Liver (tissue), 9 donors: ENCODE results near the gene F11. TPM values are rescaled to one million over a fixed set of nuclear protein-coding genes. Genes with fewer than 3 reads are reported as not detected.
"Not testable (repeated sequence)": the region's sequence is repeated elsewhere in the genome, so short reads cannot be mapped to it uniquely, and the experiment has no call there.

ENCODE experiments used
- DNase-seq: peaks from one replicate; pipeline ENCODE4 v3.0.0-alpha.2; 2017; ENCODE audit warnings: low spot score
- H3K27ac ChIP-seq, 2 donors: one replicate each; pipeline ENCODE4 v1.7.0; 2013; ENCODE audit warnings: inconsistent platforms in 2 of 2, low read length in 2 of 2, control low read depth in 1 of 2, low read depth in 1 of 2, mild to moderate bottlenecking in 1 of 2
- H3K27me3 ChIP-seq, 4 donors: one replicate each; pipeline versions ENCODE4 v1.6.1 to v1.7.0; 2013; ENCODE audit warnings: low read length in 3 of 4, inconsistent platforms in 1 of 4, mild to moderate bottlenecking in 1 of 4, moderate library complexity in 1 of 4; ENCODE audit not compliant: control insufficient read depth in 4 of 4, insufficient read depth in 4 of 4
- H3K36me3 ChIP-seq, 4 donors: one replicate each; pipeline versions ENCODE4 v1.6.1 to v1.7.0; 2013; ENCODE audit warnings: low read length in 3 of 4, mild to moderate bottlenecking in 3 of 4, low read depth in 1 of 4, moderate library complexity in 1 of 4; ENCODE audit not compliant: control insufficient read depth in 4 of 4, insufficient read depth in 3 of 4
- H3K4me1 ChIP-seq, 4 donors: one replicate each; pipeline versions ENCODE4 v1.6.1 to v1.7.0; 2013; ENCODE audit warnings: low read length in 3 of 4, mild to moderate bottlenecking in 3 of 4, moderate library complexity in 1 of 4; ENCODE audit not compliant: control insufficient read depth in 4 of 4, insufficient read depth in 4 of 4
- H3K4me3 ChIP-seq, 3 donors: one replicate each; pipeline versions ENCODE4 v1.6.1 to v1.7.0; 2013; ENCODE audit warnings: low read length in 3 of 3, control low read depth in 1 of 3, low read depth in 1 of 3, mild to moderate bottlenecking in 1 of 3
- H3K9ac ChIP-seq, 2 donors: one replicate each; pipeline ENCODE4 v1.7.0; 2013; ENCODE audit warnings: low read length in 2 of 2, mild to moderate bottlenecking in 2 of 2, moderate library complexity in 2 of 2, control low read depth in 1 of 2, low read depth in 1 of 2
- H3K9me3 ChIP-seq, 4 donors: one replicate each; pipeline versions ENCODE4 v1.6.1 to v1.7.0; 2013; ENCODE audit warnings: low read length in 3 of 4; ENCODE audit not compliant: control insufficient read depth in 4 of 4
- ATF3 ChIP-seq: IDR thresholded peaks from 2 replicates; pipeline ENCODE4 v1.6.1; 2016; ENCODE audit warnings: antibody characterized with exemption
- EGR1 ChIP-seq, 2 donors: IDR thresholded peaks; 2 replicates each; pipeline ENCODE4 v1.6.1; 2016 to 2018; ENCODE audit warnings: antibody characterized with exemption in 2 of 2, low read depth in 2 of 2
- FOXA1 ChIP-seq: IDR thresholded peaks from 2 replicates; pipeline ENCODE4 v1.6.1; 2016; ENCODE audit warnings: antibody characterized with exemption
- FOXA2 ChIP-seq: IDR thresholded peaks from 2 replicates; pipeline ENCODE4 v1.6.1; 2016; ENCODE audit warnings: antibody characterized with exemption
- HNF4A ChIP-seq, 2 donors: conservative IDR thresholded peaks; 2 replicates each; pipeline ENCODE4 v1.6.1; 2016; ENCODE audit warnings: antibody characterized with exemption in 2 of 2, mild to moderate bottlenecking in 2 of 2
- HNF4G ChIP-seq: IDR thresholded peaks from 2 replicates; pipeline ENCODE4 v1.6.1; 2016; ENCODE audit warnings: antibody characterized with exemption
- JUND ChIP-seq, 2 donors: IDR thresholded peaks; 2 replicates each; pipeline ENCODE4 v1.6.1; 2016; ENCODE audit warnings: antibody characterized with exemption in 2 of 2
- NR2F2 ChIP-seq: IDR thresholded peaks from 2 replicates; pipeline ENCODE4 v1.6.1; 2016; ENCODE audit warnings: antibody characterized with exemption
- RAD21 ChIP-seq, 2 donors: IDR thresholded peaks; 2 replicates each; pipeline ENCODE4 v1.6.1; 2016; ENCODE audit warnings: antibody characterized with exemption in 2 of 2, mild to moderate bottlenecking in 2 of 2
- RXRA ChIP-seq, 2 donors: IDR thresholded peaks; 2 replicates each; pipeline ENCODE4 v1.6.1; 2017 to 2018; ENCODE audit warnings: antibody characterized with exemption in 2 of 2, mild to moderate bottlenecking in 1 of 2
- SP1 ChIP-seq: IDR thresholded peaks from 2 replicates; pipeline ENCODE4 v1.6.1; 2018; ENCODE audit warnings: antibody characterized with exemption, mild to moderate bottlenecking
- TAF1 ChIP-seq: conservative IDR thresholded peaks from 2 replicates; pipeline ENCODE4 v1.6.1; 2016; ENCODE audit warnings: antibody characterized with exemption, mild to moderate bottlenecking
- YY1 ChIP-seq: IDR thresholded peaks from 2 replicates; pipeline ENCODE4 v1.6.1; 2016; ENCODE audit warnings: antibody characterized with exemption, mild to moderate bottlenecking
- ZBTB33 ChIP-seq: IDR thresholded peaks from 2 replicates; pipeline ENCODE4 v1.6.1; 2016; ENCODE audit warnings: antibody characterized with exemption
- WGBS: extraction: QIAGEN DNeasy Blood & Tissue Kit; methylation state at CpG from one replicate; pipeline ENCODE4 v1.1.7; 2013; 5-methylcytosine and 5-hydroxymethylcytosine counted together
- polyA plus RNA-seq, 2 donors: library from polyadenylated mRNA; stranded (reverse) in 1 of 2; unstranded in 1 of 2; fragments of 200-250 nt in 1 of 2; fragments of >200 nt in 1 of 2; fragmentation: Nextera tagmentation in 1 of 2; extraction: Ambion mirVana in 1 of 2; gene quantifications; one replicate each; pipeline versions ENCODE4 v1.2.1 to v1.2.3, GENCODE V29; 2013 to 2015
- total RNA-seq, 2 donors: library from RNA; depleted of rRNA; stranded (reverse); fragments of >200 nt; gene quantifications; one replicate each; pipeline ENCODE4 v1.2.3, GENCODE V29; 2014
- TF ChIP-seq, protein P1 (sequence below): IDR thresholded peaks from 2 replicates; pipeline ENCODE4 v1.6.1; 2016; ENCODE audit warnings: antibody characterized with exemption, mild to moderate bottlenecking
- TF ChIP-seq, protein P2 (sequence below): IDR thresholded peaks from 2 replicates; pipeline ENCODE4 v1.6.1; 2016; ENCODE audit warnings: antibody characterized with exemption
- TF ChIP-seq, protein P3 (sequence below): fragments of 150-350 bp; IDR thresholded peaks from 2 replicates; pipeline ENCODE4 v1.5.1; 2017; ENCODE audit warnings: improper control_type of control experiment, low read depth, low read length; ENCODE audit not compliant: missing input control
- donor health status: healthy.
- donor health status: healthy.
- donor health status: healthy.
- donor health status: healthy.
- donor health status: healthy.

Gene F11
- total and polyA plus RNA-seq, 4 donors = 54.6 to 207 (median 115) TPM

- TF ChIP-seq RAD21 (IDR thresholded peaks at IDR 0.05) = no peak
- TF ChIP-seq, protein P1, sequence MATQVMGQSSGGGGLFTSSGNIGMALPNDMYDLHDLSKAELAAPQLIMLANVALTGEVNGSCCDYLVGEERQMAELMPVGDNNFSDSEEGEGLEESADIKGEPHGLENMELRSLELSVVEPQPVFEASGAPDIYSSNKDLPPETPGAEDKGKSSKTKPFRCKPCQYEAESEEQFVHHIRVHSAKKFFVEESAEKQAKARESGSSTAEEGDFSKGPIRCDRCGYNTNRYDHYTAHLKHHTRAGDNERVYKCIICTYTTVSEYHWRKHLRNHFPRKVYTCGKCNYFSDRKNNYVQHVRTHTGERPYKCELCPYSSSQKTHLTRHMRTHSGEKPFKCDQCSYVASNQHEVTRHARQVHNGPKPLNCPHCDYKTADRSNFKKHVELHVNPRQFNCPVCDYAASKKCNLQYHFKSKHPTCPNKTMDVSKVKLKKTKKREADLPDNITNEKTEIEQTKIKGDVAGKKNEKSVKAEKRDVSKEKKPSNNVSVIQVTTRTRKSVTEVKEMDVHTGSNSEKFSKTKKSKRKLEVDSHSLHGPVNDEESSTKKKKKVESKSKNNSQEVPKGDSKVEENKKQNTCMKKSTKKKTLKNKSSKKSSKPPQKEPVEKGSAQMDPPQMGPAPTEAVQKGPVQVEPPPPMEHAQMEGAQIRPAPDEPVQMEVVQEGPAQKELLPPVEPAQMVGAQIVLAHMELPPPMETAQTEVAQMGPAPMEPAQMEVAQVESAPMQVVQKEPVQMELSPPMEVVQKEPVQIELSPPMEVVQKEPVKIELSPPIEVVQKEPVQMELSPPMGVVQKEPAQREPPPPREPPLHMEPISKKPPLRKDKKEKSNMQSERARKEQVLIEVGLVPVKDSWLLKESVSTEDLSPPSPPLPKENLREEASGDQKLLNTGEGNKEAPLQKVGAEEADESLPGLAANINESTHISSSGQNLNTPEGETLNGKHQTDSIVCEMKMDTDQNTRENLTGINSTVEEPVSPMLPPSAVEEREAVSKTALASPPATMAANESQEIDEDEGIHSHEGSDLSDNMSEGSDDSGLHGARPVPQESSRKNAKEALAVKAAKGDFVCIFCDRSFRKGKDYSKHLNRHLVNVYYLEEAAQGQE = no peak
- no peak for TF ChIP-seq HNF4G
- TF ChIP-seq, protein P2, sequence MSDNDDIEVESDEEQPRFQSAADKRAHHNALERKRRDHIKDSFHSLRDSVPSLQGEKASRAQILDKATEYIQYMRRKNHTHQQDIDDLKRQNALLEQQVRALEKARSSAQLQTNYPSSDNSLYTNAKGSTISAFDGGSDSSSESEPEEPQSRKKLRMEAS = no peak
- TF ChIP-seq FOXA2 = no peak
- TF ChIP-seq SP1 = no peak
- no peak for TF ChIP-seq NR2F2
- no peak for TF ChIP-seq FOXA1
- TF ChIP-seq YY1 = no peak
- no peak overlapping the region for H3K9ac ChIP-seq
- WGBS = 88% methylated on average over 4 of the region's 4 CpGs
- H3K9me3 ChIP-seq = no peaks in the 10 kb centered on the region
- no peaks in the 10 kb centered on the region for H3K27me3 ChIP-seq
- H3K4me3 ChIP-seq = no peak overlapping the region
- no peak for DNase-seq
- H3K27ac ChIP-seq = no peak overlapping the region
- peaks cover 1 to 2% (median 2%) of the 10 kb centered on the region in 4 donors for H3K4me1 ChIP-seq
- peaks cover 7 to 26% (median 18%) of the 10 kb centered on the region in 4 donors for H3K36me3 ChIP-seq
These were observed 24.4 kb upstream of the F11 start for GRCh38 chr4:186241616-186242015.

GRCh38 chr4:186242031-186242430 is 24.0 kb upstream of the F11 start:
- not testable (repeated sequence) for H3K4me3 ChIP-seq, H3K9me3 ChIP-seq

GRCh38 chr4:186243331-186243730 is 22.7 kb upstream of the F11 start:
- Histone ChIP-seq H3K9ac (no peak overlapping the region), H3K27me3 (no peaks in the 10 kb centered on the region), H3K36me3 (peaks cover 2 to 19% (median 13%) of the 10 kb centered on the region in 4 donors), H3K27ac (no peak overlapping the region), H3K9me3 (no peaks in the 10 kb centered on the region), H3K4me3 (no peak overlapping the region), H3K4me1 (no peaks in the 10 kb centered on the region)
- no peak for DNase-seq
- 92% methylated on average over 2 of the region's 2 CpGs for WGBS
- TF ChIP-seq, protein P2 = no peak
- TF ChIP-seq TAF1 = no peak

More at GRCh38 chr4:186242031-186242430, 24.0 kb upstream of the F11 start:
- H3K27me3 ChIP-seq, H3K27ac ChIP-seq, DNase-seq, H3K9ac ChIP-seq, H3K4me1 ChIP-seq: not testable (repeated sequence)
- WGBS = 89% methylated on average over 10 of the region's 10 CpGs
- H3K36me3 ChIP-seq = peaks cover 7 to 26% (median 18%) of the 10 kb centered on the region in 4 donors

- TF ChIP-seq ZBTB33 = no peak
- no peak for TF ChIP-seq RAD21 (IDR thresholded peaks at IDR 0.05)
- no peak for TF ChIP-seq RXRA (IDR thresholded peaks at IDR 0.05)
- no peak for TF ChIP-seq ATF3
- TF ChIP-seq, protein P3, sequence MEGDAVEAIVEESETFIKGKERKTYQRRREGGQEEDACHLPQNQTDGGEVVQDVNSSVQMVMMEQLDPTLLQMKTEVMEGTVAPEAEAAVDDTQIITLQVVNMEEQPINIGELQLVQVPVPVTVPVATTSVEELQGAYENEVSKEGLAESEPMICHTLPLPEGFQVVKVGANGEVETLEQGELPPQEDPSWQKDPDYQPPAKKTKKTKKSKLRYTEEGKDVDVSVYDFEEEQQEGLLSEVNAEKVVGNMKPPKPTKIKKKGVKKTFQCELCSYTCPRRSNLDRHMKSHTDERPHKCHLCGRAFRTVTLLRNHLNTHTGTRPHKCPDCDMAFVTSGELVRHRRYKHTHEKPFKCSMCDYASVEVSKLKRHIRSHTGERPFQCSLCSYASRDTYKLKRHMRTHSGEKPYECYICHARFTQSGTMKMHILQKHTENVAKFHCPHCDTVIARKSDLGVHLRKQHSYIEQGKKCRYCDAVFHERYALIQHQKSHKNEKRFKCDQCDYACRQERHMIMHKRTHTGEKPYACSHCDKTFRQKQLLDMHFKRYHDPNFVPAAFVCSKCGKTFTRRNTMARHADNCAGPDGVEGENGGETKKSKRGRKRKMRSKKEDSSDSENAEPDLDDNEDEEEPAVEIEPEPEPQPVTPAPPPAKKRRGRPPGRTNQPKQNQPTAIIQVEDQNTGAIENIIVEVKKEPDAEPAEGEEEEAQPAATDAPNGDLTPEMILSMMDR = no peak
- no peak for TF ChIP-seq HNF4G
- TF ChIP-seq YY1 = no peak
- TF ChIP-seq HNF4A (conservative IDR thresholded peaks at IDR 0.05) = no peak
- no peak for TF ChIP-seq JUND (IDR thresholded peaks at IDR 0.05)
- no peak for TF ChIP-seq EGR1 (IDR thresholded peaks at IDR 0.05; ENCODE audit: low read depth in 2 of 2)
- Histone ChIP-seq H3K36me3 (peaks cover 0 to 15% (median 10%) of the 10 kb centered on the region in 4 donors), H3K4me3 (no peak overlapping the region), H3K4me1 (peaks cover 0 to 4% (median under 1%) of the 10 kb centered on the region in 4 donors), H3K27ac (no peak overlapping the region), H3K27me3 (no peaks in the 10 kb centered on the region), H3K9ac (no peak overlapping the region), H3K9me3 (no peaks in the 10 kb centered on the region)
- DNase-seq = no peak
- WGBS = 94% methylated on average over 5 of the region's 5 CpGs
These were observed 21.2 kb upstream of the F11 start for GRCh38 chr4:186244835-186245234.
